K562 (cell line): Measurements from ENCODE around the gene PPM1L. TPM values are rescaled to one million over a fixed set of nuclear protein-coding genes. Genes with fewer than 3 reads are reported as not detected.

ENCODE experiments used
- ATAC-seq: fragments of 200-7000 bp; cut with Tn5 transposase; 3 replicates; pipeline ENCODE4 v1.9.1; 2020; ENCODE audit warnings: moderate library complexity
- BruUV-seq: library from RNA; stranded (reverse); fragments of 400-500 nt; replicated peaks from 2 replicates; lab custom pipeline; 2021; lab: Mats Ljungman, UMichigan
- CTCF ChIA-PET: fragments of 300-600 bp; formaldehyde crosslinking; extraction: SDS; loops from one replicate; lab custom pipeline; 2021; ENCODE audit warnings: low intra/inter-chr PET ratio; lab: Yijun Ruan, JAX
- POLR2A ChIA-PET: fragments of 300-600, 350-650 bp; sonication (Branson Sonifier 250); formaldehyde crosslinking; extraction: SDS; loops from one replicate; lab custom pipeline; 2021; ENCODE audit warnings: antibody characterized with exemption, inconsistent platforms; lab: Yijun Ruan, JAX
- DNase-seq, 4 experiments: peaks; one replicate each; pipeline versions ENCODE4 v3.0.0 to v3.0.0-alpha.2; 2011 to 2018; ENCODE audit warnings: low spot score in 3 of 4, mixed read lengths in 3 of 4; ENCODE audit errors: extremely low read depth in 1 of 4
- FAIRE-seq: peaks from 2 replicates; lab custom pipeline; 2011; peaks lifted over from hg19 to GRCh38; lab: Jason Lieb, UNC
- H2AFZ ChIP-seq: 2 replicates; pipeline ENCODE4 v1.6.0; 2011; ENCODE audit warnings: low read depth, low read length, control low read depth, inconsistent platforms
- H3K27ac ChIP-seq: fragments of 200-600 bp; 3 replicates; pipeline ENCODE4 v1.8.0; 2011; ENCODE audit warnings: low read depth, mild to moderate bottlenecking, control low read depth, inconsistent platforms, low read length, moderate library complexity, mixed read lengths; ENCODE audit errors: extremely low read depth
- H3K27me3 ChIP-seq, 2 experiments: fragments of 300-600 bp in 1 of 2; 2 replicates in 1 of 2; 3 replicates in 1 of 2; pipeline versions ENCODE4 v1.6.0 to v1.8.0; 2011; ENCODE audit warnings: inconsistent platforms in 2 of 2, low read length in 2 of 2, mild to moderate bottlenecking in 1 of 2, mixed read lengths in 1 of 2, moderate library complexity in 1 of 2; ENCODE audit not compliant: control insufficient read depth in 2 of 2, insufficient read depth in 2 of 2
- H3K36me3 ChIP-seq: fragments of 300-600 bp; 3 replicates; pipeline ENCODE4 v1.8.0; 2011; ENCODE audit warnings: mild to moderate bottlenecking, low read length, inconsistent platforms; ENCODE audit not compliant: control insufficient read depth, insufficient read depth
- H3K4me1 ChIP-seq, 2 experiments: fragments of 200-600 bp in 1 of 2; replicated peaks in 1 of 2; 2 replicates in 1 of 2; 3 replicates in 1 of 2; pipeline versions ENCODE4 v1.5.1 to v1.8.0; 2011; ENCODE audit warnings: inconsistent platforms in 2 of 2, low read length in 2 of 2, mild to moderate bottlenecking in 1 of 2, mixed read lengths in 1 of 2, moderate library complexity in 1 of 2; ENCODE audit not compliant: control insufficient read depth in 2 of 2, insufficient read depth in 2 of 2
- H3K4me2 ChIP-seq: 2 replicates; pipeline ENCODE4 v1.6.1; 2011; ENCODE audit warnings: low read length, control low read depth, inconsistent platforms, mixed read lengths; ENCODE audit not compliant: insufficient read depth
- H3K4me3 ChIP-seq: fragments of 200-600 bp; sonication (generic), shearing (Covaris generic); 2 replicates; pipeline ENCODE4 v1.5.1; 2016; ENCODE audit warnings: control low read depth, inconsistent platforms
- H3K79me2 ChIP-seq: fragments of 200-600 bp; 3 replicates; pipeline ENCODE4 v1.8.0; 2011; ENCODE audit warnings: low read length, inconsistent platforms; ENCODE audit not compliant: control insufficient read depth, insufficient read depth
- H3K9ac ChIP-seq, 2 experiments: 2 replicates each; pipeline versions ENCODE4 v1.6.0 to v1.6.1; 2011; ENCODE audit warnings: low read depth in 2 of 2, low read length in 2 of 2, control low read depth in 1 of 2, inconsistent platforms in 1 of 2, mild to moderate bottlenecking in 1 of 2, mixed read lengths in 1 of 2; ENCODE audit not compliant: insufficient read depth in 1 of 2
- H3K9me1 ChIP-seq: one replicate; pipeline ENCODE4 v1.6.0; 2011; ENCODE audit warnings: inconsistent platforms, mild to moderate bottlenecking, low read length, moderate library complexity; ENCODE audit not compliant: control insufficient read depth, insufficient read depth
- H3K9me3 ChIP-seq: replicated peaks from 2 replicates; pipeline ENCODE4 v1.5.1; 2011; ENCODE audit warnings: low read depth, low read length, inconsistent platforms; ENCODE audit not compliant: control insufficient read depth, insufficient read depth
- H4K20me1 ChIP-seq: replicated peaks from 2 replicates; pipeline ENCODE4 v1.6.1; 2011; ENCODE audit warnings: low read length, inconsistent platforms, mixed read lengths; ENCODE audit not compliant: control insufficient read depth, insufficient read depth
- BRD4 ChIP-seq: fragments of 200-600 bp; sonication (generic); IDR thresholded peaks from 2 replicates; pipeline ENCODE4 v1.6.1; 2017; ENCODE audit warnings: inconsistent platforms
- HES1 ChIP-seq: fragments of 450-650 bp; IDR thresholded peaks from 2 replicates; pipeline ENCODE4 v1.6.1; 2016; ENCODE audit warnings: low read depth, mild to moderate bottlenecking, moderate library complexity
- JUNB ChIP-seq: fragments of 450-650 bp; formaldehyde crosslinking; conservative IDR thresholded peaks from 2 replicates; pipeline ENCODE4 v1.4.0; 2020; ENCODE audit warnings: mild to moderate bottlenecking
- KDM1A ChIP-seq, 2 experiments: fragments of 450-650 bp; IDR thresholded peaks; 2 replicates each; pipeline ENCODE4 v1.6.1; 2016; ENCODE audit warnings: mild to moderate bottlenecking in 2 of 2
- PHB2 ChIP-seq: fragments of 450-650 bp; IDR thresholded peaks from 2 replicates; pipeline ENCODE4 v1.6.1; 2017; ENCODE audit warnings: low read depth
- PHF8 ChIP-seq: fragments of 200-600 bp; sonication (generic); IDR thresholded peaks from 2 replicates; pipeline ENCODE4 v1.6.1; 2012; ENCODE audit warnings: mixed run types, mild to moderate bottlenecking, inconsistent platforms, low read length, moderate library complexity, borderline replicate concordance
- RAD51 ChIP-seq: fragments of 450-650 bp; IDR thresholded peaks from 2 replicates; pipeline ENCODE4 v1.7.1; 2016; ENCODE audit warnings: low read depth, mild to moderate bottlenecking, borderline replicate concordance
- RBM22 ChIP-seq: fragments of 200-400 bp; formaldehyde crosslinking; IDR thresholded peaks from 2 replicates; pipeline ENCODE4 v1.6.1; 2018; ENCODE audit warnings: low read length, low read depth; ENCODE audit not compliant: poor library complexity, severe bottlenecking
- RBM25 ChIP-seq: fragments of 200-400 bp; formaldehyde crosslinking; IDR thresholded peaks from 2 replicates; pipeline ENCODE4 v1.6.1; 2018; ENCODE audit warnings: low read length, low read depth, moderate library complexity; ENCODE audit not compliant: severe bottlenecking
- RBM39 ChIP-seq: fragments of 200-400 bp; formaldehyde crosslinking; optimal IDR thresholded peaks from 2 replicates; pipeline ENCODE3; 2018; ENCODE audit warnings: low read depth, low read length
- TCF7 ChIP-seq: sonication (generic); IDR thresholded peaks from 2 replicates; pipeline ENCODE4 v1.6.1; 2016; ENCODE audit warnings: antibody characterized with exemption, borderline replicate concordance
- ZBTB12 ChIP-seq: fragments of 250-450 bp; sonication (Bioruptor Pico); IDR thresholded peaks from 2 replicates; pipeline ENCODE4 v1.4.0; 2020
- ZBTB8A ChIP-seq: fragments of 450-650 bp; IDR thresholded peaks from 2 replicates; pipeline ENCODE4 v1.6.1; 2018; ENCODE audit warnings: mild to moderate bottlenecking, moderate library complexity; ENCODE audit not compliant: partially characterized antibody
- ZNF311 ChIP-seq: fragments of 250-450 bp; sonication (Bioruptor Pico); IDR thresholded peaks from 2 replicates; pipeline ENCODE4 v1.4.0; 2020; ENCODE audit warnings: mild to moderate bottlenecking, moderate library complexity
- ZNF609 ChIP-seq: sonication (generic); formaldehyde crosslinking; IDR thresholded peaks from 2 replicates; pipeline ENCODE4 v1.8.1; 2023; ENCODE audit warnings: missing genetic modification reagents, mild to moderate bottlenecking, borderline replicate concordance
- ZNF778 ChIP-seq: fragments of 450-650 bp; formaldehyde crosslinking; IDR thresholded peaks from 2 replicates; pipeline ENCODE4 v1.4.0; 2020; ENCODE audit warnings: mild to moderate bottlenecking, moderate library complexity
- ZSCAN29 ChIP-seq: fragments of 450-650 bp; IDR thresholded peaks from 2 replicates; pipeline ENCODE4 v1.6.1; 2017
- WGBS: fragments of 100-300 bp; shearing (Covaris generic); methylation state at CpG from one replicate; pipeline ENCODE4 v1.1.6; 2016; ENCODE audit warnings: low coverage, mixed read lengths; ENCODE audit not compliant: insufficient coverage; ENCODE audit errors: missing lambda C conversion rate; 5-methylcytosine and 5-hydroxymethylcytosine counted together
- in situ Hi-C: fragments of 300-500 bp; cut with MboI; formaldehyde crosslinking; loops from 4 replicates; pipeline ENCODE4 v1.15.0; 2018; ENCODE audit warnings: inconsistent platforms, mixed read lengths
- intact Hi-C: fragments of 100-400 bp; cut with micrococcal nuclease; formaldehyde crosslinking; loops from 2 replicates; pipeline ENCODE4 v1.14.2; 2022
- polyA plus RNA-seq, 8 experiments: library from polyadenylated mRNA; depleted of rRNA in 4 of 8; stranded (reverse) in 5 of 8; unstranded in 3 of 8; fragments of >200 nt; fragmentation: Nextera tagmentation in 2 of 8; fragmentation: Illumina TruSeq in 1 of 8; extraction: Ambion mirVana in 2 of 8; extraction: Trizol in 1 of 8; gene quantifications; 2 replicates each; pipeline versions ENCODE4 v1.2.1 to v1.2.3, GENCODE V29; 2011 to 2014; ENCODE audit warnings: inconsistent platforms in 1 of 8, missing spikeins in 1 of 8
- total RNA-seq, 7 experiments: library from RNA; depleted of rRNA in 6 of 7; stranded (reverse); fragments of >200 nt in 6 of 7; fragmentation: Illumina TruSeq in 2 of 7; extraction: Trizol in 2 of 7; gene quantifications; 2 replicates each; pipeline versions ENCODE4 v1.2.1 to v1.2.3, GENCODE V29; 2011 to 2021; ENCODE audit warnings: low replicate concordance in 1 of 7

Gene PPM1L
- total and polyA plus RNA-seq, 9 of the 15 experiments (the other 6 are each of a cell fraction or from before 2014, with no cell fraction given) = 0.01 to 0.41 (median 0.14) TPM

- Histone ChIP-seq H3K4me2 (no peak overlapping the region), H3K4me1 (no peaks in the 10 kb centered on the region), H3K79me2 (no peaks in the 10 kb centered on the region), H2AFZ (no peak overlapping the region), H3K27me3 (no peaks in the 10 kb centered on the region), H3K9ac (no peak overlapping the region), H3K36me3 (no peaks in the 10 kb centered on the region), H3K9me1 (no peaks in the 10 kb centered on the region), H3K9me3 (no peaks in the 10 kb centered on the region), H3K27ac (no peak overlapping the region), H4K20me1 (no peaks in the 10 kb centered on the region), H3K4me3 (no peak overlapping the region)
- intact Hi-C loops (no loop called here), in situ Hi-C loops (no loop called here)
- no peak for FAIRE-seq
- POLR2A ChIA-PET = no interaction called here
- WGBS = 3% methylated on average over 3 of the region's 3 CpGs
- CTCF ChIA-PET = no interaction called here
- no peak for DNase-seq
- BruUV-seq = no TSS peak
- no peak for ATAC-seq
- no peak for TF ChIP-seq PHF8
- TF ChIP-seq BRD4 = no peak
- no peak for TF ChIP-seq KDM1A (IDR thresholded peaks at IDR 0.05)
- no peak for TF ChIP-seq ZNF778 (CRISPR knock-in tag)
- no peak for TF ChIP-seq ZNF311 (CRISPR knock-in tag)
- no peak for TF ChIP-seq ZSCAN29
- TF ChIP-seq RAD51 = no peak
- no peak for TF ChIP-seq RBM22
- no peak for TF ChIP-seq PHB2
- TF ChIP-seq JUNB (CRISPR knock-in tag) = no peak
- TF ChIP-seq ZBTB8A = no peak
- TF ChIP-seq ZNF609 (CRISPR knock-in tag) = no peak
- no peak for TF ChIP-seq RBM39
- TF ChIP-seq TCF7 = no peak
- TF ChIP-seq HES1 = no peak
- no peak for TF ChIP-seq RBM25
- TF ChIP-seq ZBTB12 = no peak
Measured at GRCh38 chr3:160825311-160825800, 69.3 kb downstream of the PPM1L start.
